ENCODE measurements around the gene CYP2C18.
"Not testable (repeated sequence)": the region's sequence is repeated elsewhere in the genome, so short reads cannot be mapped to it uniquely, and the experiment has no call there.

Gene CYP2C18

GRCh38 chr10:94747838-94748237 is 64.3 kb downstream of the CYP2C18 start:
- DNase-seq (ENCODE audit: low read depth): no peak

GRCh38 chr10:94757916-94758315 is 74.4 kb downstream of the CYP2C18 start:
- DNase-seq (ENCODE audit: low read depth): no peak

GRCh38 chr10:94760586-94761178 is 77.2 kb downstream of the CYP2C18 start:
- no peak for DNase-seq (ENCODE audit: low read depth)

GRCh38 chr10:94762393-94762792 is 78.9 kb downstream of the CYP2C18 start, which contains the start of gene CYP2C19:
TSS of gene CYP2C19 (plus strand) at chr10:94762681. CDS start at chr10:94762706, 25 bp downstream.
- DNase-seq (ENCODE audit: low read depth): no peak

- DNase-seq (ENCODE audit: low read depth): not testable (repeated sequence)
These were observed 91.9 kb downstream of the CYP2C18 start for GRCh38 chr10:94775425-94775824.

GRCh38 chr10:94777886-94778458 is 94.4 kb downstream of the CYP2C18 start:
- no peak for DNase-seq (ENCODE audit: low read depth)

GRCh38 chr10:94780844-94781243 is 97.3 kb downstream of the CYP2C18 start:
- DNase-seq (ENCODE audit: low read depth): no peak

- DNase-seq (ENCODE audit: low read depth): no peak
These were observed 100.7 kb downstream of the CYP2C18 start for GRCh38 chr10:94784256-94784655.

GRCh38 chr10:94785211-94785610 is 101.7 kb downstream of the CYP2C18 start:
- DNase-seq (ENCODE audit: low read depth): no peak

Data from activated T-cell treated with anti-CD3 and anti-CD28 coated beads for 24 hours (primary cell).